Ectodermal cell (in vitro differentiated cells): ENCODE measurements around the gene PKN1.

Source experiments
- H3K27ac ChIP-seq: 2 replicates; pipeline ENCODE4 v1.7.0; 2013; ENCODE audit warnings: mild to moderate bottlenecking, low read depth, low read length; ENCODE audit not compliant: insufficient read depth, poor library complexity, severe bottlenecking
- H3K27me3 ChIP-seq: 2 replicates; pipeline ENCODE4 v1.7.0; 2013; ENCODE audit warnings: mild to moderate bottlenecking, low read length; ENCODE audit not compliant: insufficient read depth, control insufficient read depth, poor library complexity, severe bottlenecking
- H3K36me3 ChIP-seq: one replicate; pipeline ENCODE4 v1.7.0; 2013; ENCODE audit warnings: low read length; ENCODE audit not compliant: control insufficient read depth, insufficient read depth
- H3K4me1 ChIP-seq: one replicate; pipeline ENCODE4 v1.7.0; 2013; ENCODE audit warnings: low read length; ENCODE audit not compliant: control insufficient read depth, insufficient read depth
- H3K4me3 ChIP-seq: 2 replicates; pipeline ENCODE4 v1.7.0; 2013; ENCODE audit warnings: low read depth, low read length, control low read depth; ENCODE audit not compliant: insufficient read depth
- H3K9me3 ChIP-seq: 2 replicates; pipeline ENCODE4 v1.7.0; 2013; ENCODE audit warnings: mild to moderate bottlenecking, low read length, moderate library complexity; ENCODE audit not compliant: control insufficient read depth
- WGBS, 2 experiments: methylation state at CpG; one replicate each; pipeline ENCODE4 v1.1.7; 2013; ENCODE audit warnings: missing lambda C conversion rate in 2 of 2; 5-methylcytosine and 5-hydroxymethylcytosine counted together

The PKN1 gene

GRCh38 chr19:14406645-14407401 is 26.3 kb upstream of the PKN1 start:
- Histone ChIP-seq H3K4me3 (no peak overlapping the region), H3K27ac (peak overlapping the region; percentile 59)
- WGBS, 2 experiments = 95% methylated on average over 27 of the region's 27 CpGs

GRCh38 chr19:14407605-14408484 is 25.3 kb upstream of the PKN1 start:
- Histone ChIP-seq H3K36me3 (peaks cover 51% of the 10 kb centered on the region), H3K9me3 (no peaks in the 10 kb centered on the region), H3K4me3 (no peak overlapping the region), H3K4me1 (no peaks in the 10 kb centered on the region), H3K27me3 (no peaks in the 10 kb centered on the region), H3K27ac (no peak overlapping the region)
- 94% methylated on average over 20 of the region's 20 CpGs for WGBS, 2 experiments

More at GRCh38 chr19:14406645-14407401, 26.3 kb upstream of the PKN1 start:
- H3K4me1 ChIP-seq = no peaks in the 10 kb centered on the region
- H3K27me3 ChIP-seq = no peaks in the 10 kb centered on the region
- H3K9me3 ChIP-seq = no peaks in the 10 kb centered on the region
- peaks cover 41% of the 10 kb centered on the region for H3K36me3 ChIP-seq

GRCh38 chr19:14408491-14409145 is 24.5 kb upstream of the PKN1 start:
- H3K9me3 ChIP-seq = no peaks in the 10 kb centered on the region
- peaks cover 52% of the 10 kb centered on the region for H3K36me3 ChIP-seq
- H3K27ac ChIP-seq = no peak overlapping the region
- no peak overlapping the region for H3K4me3 ChIP-seq
- no peaks in the 10 kb centered on the region for H3K27me3 ChIP-seq
- 95 to 96% methylated on average over 19 to 20 of the region's 20 CpGs for WGBS, 2 experiments
- peaks cover 3% of the 10 kb centered on the region for H3K4me1 ChIP-seq

GRCh38 chr19:14409146-14410023 is 23.7 kb upstream of the PKN1 start:
- Histone ChIP-seq H3K36me3 (peaks cover 52% of the 10 kb centered on the region), H3K4me1 (peaks cover 9% of the 10 kb centered on the region), H3K4me3 (no peak overlapping the region), H3K9me3 (no peaks in the 10 kb centered on the region), H3K27ac (no peak overlapping the region), H3K27me3 (no peaks in the 10 kb centered on the region)
- WGBS, 2 experiments = 96% methylated on average over 38 of the region's 38 CpGs

- no peaks in the 10 kb centered on the region for H3K27me3 ChIP-seq
- 96% methylated on average over 44 of the region's 44 CpGs for WGBS, 2 experiments
- H3K4me3 ChIP-seq = no peak overlapping the region
- H3K36me3 ChIP-seq = peaks cover 52% of the 10 kb centered on the region
- no peaks in the 10 kb centered on the region for H3K9me3 ChIP-seq
- H3K27ac ChIP-seq = no peak overlapping the region
- H3K4me1 ChIP-seq = peaks cover 9% of the 10 kb centered on the region
These were observed 22.7 kb upstream of the PKN1 start for GRCh38 chr19:14410091-14411051.

GRCh38 chr19:14411161-14411937 is 21.8 kb upstream of the PKN1 start:
- Histone ChIP-seq H3K4me1 (peaks cover 9% of the 10 kb centered on the region), H3K9me3 (no peaks in the 10 kb centered on the region), H3K4me3 (no peak overlapping the region), H3K36me3 (peaks cover 52% of the 10 kb centered on the region), H3K27ac (no peak overlapping the region), H3K27me3 (no peaks in the 10 kb centered on the region)
- 94 to 96% methylated on average over 19 of the region's 19 CpGs for WGBS, 2 experiments

- H3K9me3 ChIP-seq = no peaks in the 10 kb centered on the region
- WGBS, 2 experiments = 95 to 96% methylated on average over 8 of the region's 8 CpGs
- H3K36me3 ChIP-seq = peaks cover 52% of the 10 kb centered on the region
- H3K4me3 ChIP-seq = no peak overlapping the region
- no peak overlapping the region for H3K27ac ChIP-seq
- H3K4me1 ChIP-seq = peaks cover 12% of the 10 kb centered on the region
- H3K27me3 ChIP-seq = no peaks in the 10 kb centered on the region
These were observed 21.2 kb upstream of the PKN1 start for GRCh38 chr19:14411938-14412245.

GRCh38 chr19:14412324-14412995 is 20.6 kb upstream of the PKN1 start:
- peaks cover 52% of the 10 kb centered on the region for H3K36me3 ChIP-seq
- no peak overlapping the region for H3K4me3 ChIP-seq
- WGBS, 2 experiments = 96% methylated on average over 25 of the region's 25 CpGs
- H3K27ac ChIP-seq = no peak overlapping the region
- peaks cover 14% of the 10 kb centered on the region for H3K4me1 ChIP-seq
- no peaks in the 10 kb centered on the region for H3K27me3 ChIP-seq
- no peaks in the 10 kb centered on the region for H3K9me3 ChIP-seq
